ENCODE measurements around the gene MT1A. TPM values are rescaled to one million over a fixed set of nuclear protein-coding genes. Genes with fewer than 3 reads are reported as not detected.

MT1A gene
- total RNA-seq, 1 donor from 2014 or later: not detected

- Mint-ChIP-seq H3K4me1 (ENCODE audit: low read depth) (peaks cover 18% of the 10 kb centered on the region), H3K27me3 (ENCODE audit: low read depth) (peaks cover 70% of the 10 kb centered on the region), H3K27ac (ENCODE audit: unreplicated experiment) (no peak overlapping the region), H3K4me3 (ENCODE audit: unreplicated experiment) (peak overlapping the region; percentile 70), H3K9me3 (ENCODE audit: low read depth) (no peaks in the 10 kb centered on the region), H3K36me3 (ENCODE audit: low read depth) (peaks cover 2% of the 10 kb centered on the region)
- TF ChIP-seq, protein P1, sequence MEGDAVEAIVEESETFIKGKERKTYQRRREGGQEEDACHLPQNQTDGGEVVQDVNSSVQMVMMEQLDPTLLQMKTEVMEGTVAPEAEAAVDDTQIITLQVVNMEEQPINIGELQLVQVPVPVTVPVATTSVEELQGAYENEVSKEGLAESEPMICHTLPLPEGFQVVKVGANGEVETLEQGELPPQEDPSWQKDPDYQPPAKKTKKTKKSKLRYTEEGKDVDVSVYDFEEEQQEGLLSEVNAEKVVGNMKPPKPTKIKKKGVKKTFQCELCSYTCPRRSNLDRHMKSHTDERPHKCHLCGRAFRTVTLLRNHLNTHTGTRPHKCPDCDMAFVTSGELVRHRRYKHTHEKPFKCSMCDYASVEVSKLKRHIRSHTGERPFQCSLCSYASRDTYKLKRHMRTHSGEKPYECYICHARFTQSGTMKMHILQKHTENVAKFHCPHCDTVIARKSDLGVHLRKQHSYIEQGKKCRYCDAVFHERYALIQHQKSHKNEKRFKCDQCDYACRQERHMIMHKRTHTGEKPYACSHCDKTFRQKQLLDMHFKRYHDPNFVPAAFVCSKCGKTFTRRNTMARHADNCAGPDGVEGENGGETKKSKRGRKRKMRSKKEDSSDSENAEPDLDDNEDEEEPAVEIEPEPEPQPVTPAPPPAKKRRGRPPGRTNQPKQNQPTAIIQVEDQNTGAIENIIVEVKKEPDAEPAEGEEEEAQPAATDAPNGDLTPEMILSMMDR (IDR thresholded peaks at IDR 0.05): no peak
- DNase-seq (ENCODE audit: low spot score): no peak
These were observed 579 bp downstream of the MT1A start for GRCh38 chr16:56639045-56639444.

GRCh38 chr16:56640076-56640475, 1.6 kb downstream of the MT1A start:
- peaks cover 69% of the 10 kb centered on the region for H3K27me3 Mint-ChIP-seq (ENCODE audit: low read depth)
- H3K4me3 Mint-ChIP-seq (ENCODE audit: unreplicated experiment): no peak overlapping the region
- no peak for DNase-seq (ENCODE audit: low spot score)
- peaks cover 2% of the 10 kb centered on the region for H3K36me3 Mint-ChIP-seq (ENCODE audit: low read depth)
- TF ChIP-seq, protein P1 (IDR thresholded peaks at IDR 0.05): no peak
- H3K27ac Mint-ChIP-seq (ENCODE audit: unreplicated experiment): no peak overlapping the region
- peaks cover 14% of the 10 kb centered on the region for H3K4me1 Mint-ChIP-seq (ENCODE audit: low read depth)
- no peaks in the 10 kb centered on the region for H3K9me3 Mint-ChIP-seq (ENCODE audit: low read depth)

DNA sequence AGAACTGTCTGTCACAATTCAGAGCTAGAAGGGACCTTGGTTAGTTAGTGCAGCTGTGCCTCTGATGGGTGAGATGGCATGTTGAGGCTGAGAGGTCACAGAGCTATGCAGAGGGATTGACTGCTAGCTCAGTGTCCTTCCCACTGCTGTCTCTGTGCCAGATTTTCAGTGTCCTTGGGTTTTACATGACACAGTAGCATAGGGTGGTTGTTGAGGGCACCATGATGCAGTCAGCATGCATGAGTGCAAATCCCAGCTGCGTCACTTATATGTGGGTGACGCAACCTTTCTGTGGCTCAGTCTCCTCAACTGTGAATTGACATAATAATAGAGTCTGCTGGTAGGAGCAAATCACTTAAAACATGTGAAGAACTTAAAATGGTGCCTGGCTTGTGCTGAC, 2.7 kb downstream of the MT1A start:
- Mint-ChIP-seq H3K27ac (ENCODE audit: unreplicated experiment) (no peak overlapping the region), H3K36me3 (ENCODE audit: low read depth) (peaks cover 2% of the 10 kb centered on the region), H3K4me3 (ENCODE audit: unreplicated experiment) (no peak overlapping the region), H3K4me1 (ENCODE audit: low read depth) (peaks cover 13% of the 10 kb centered on the region), H3K27me3 (ENCODE audit: low read depth) (peaks cover 70% of the 10 kb centered on the region), H3K9me3 (ENCODE audit: low read depth) (no peaks in the 10 kb centered on the region)
- TF ChIP-seq, protein P1 (IDR thresholded peaks at IDR 0.05): no peak
- DNase-seq (ENCODE audit: low spot score): no peak

DNA sequence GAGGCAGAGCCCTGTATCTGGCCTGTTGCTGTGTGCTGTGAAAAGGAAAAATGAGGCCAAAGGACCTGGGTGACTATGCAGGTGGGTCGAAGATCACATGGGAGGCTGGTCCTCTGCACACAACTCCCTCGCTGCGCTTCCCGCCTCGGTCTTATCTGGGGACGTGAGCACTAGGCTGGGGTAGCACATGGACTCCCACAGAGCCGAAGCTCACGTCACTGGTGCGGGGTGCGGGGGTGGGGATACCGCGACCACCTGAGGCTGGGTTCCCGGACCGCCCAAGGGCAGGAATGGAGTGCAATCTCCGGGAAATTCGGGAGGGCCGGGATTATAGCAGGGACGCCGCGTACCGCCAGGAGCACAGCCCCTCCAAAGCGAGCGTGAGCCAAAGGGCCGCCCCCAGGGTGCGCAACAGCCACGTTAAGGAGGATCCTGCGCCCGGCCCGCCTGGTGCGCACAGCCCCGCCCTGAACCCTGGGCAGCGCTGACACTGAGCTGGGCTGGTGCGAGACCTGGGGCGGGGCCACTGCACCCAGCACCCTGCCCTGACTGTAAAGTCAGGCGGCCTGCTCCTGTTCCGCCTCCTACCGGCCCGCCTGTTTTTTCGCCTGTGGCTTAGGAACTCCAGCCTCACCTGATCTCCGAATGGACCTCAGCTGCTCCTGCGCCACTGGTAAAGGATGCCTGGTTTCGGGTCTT, 4.8 kb downstream of the MT1A start:
- Mint-ChIP-seq H3K27me3 (ENCODE audit: low read depth) (peaks cover 59% of the 10 kb centered on the region), H3K36me3 (ENCODE audit: low read depth) (peaks cover 2% of the 10 kb centered on the region), H3K4me1 (ENCODE audit: low read depth) (peaks cover 7% of the 10 kb centered on the region), H3K4me3 (ENCODE audit: unreplicated experiment) (peak overlapping the region; percentile 45), H3K27ac (ENCODE audit: unreplicated experiment) (no peak overlapping the region), H3K9me3 (ENCODE audit: low read depth) (no peaks in the 10 kb centered on the region)
- TF ChIP-seq, protein P1 (IDR thresholded peaks at IDR 0.05): peak; percentile 64
- DNase-seq (ENCODE audit: low spot score): peak; percentile 72

DNA sequence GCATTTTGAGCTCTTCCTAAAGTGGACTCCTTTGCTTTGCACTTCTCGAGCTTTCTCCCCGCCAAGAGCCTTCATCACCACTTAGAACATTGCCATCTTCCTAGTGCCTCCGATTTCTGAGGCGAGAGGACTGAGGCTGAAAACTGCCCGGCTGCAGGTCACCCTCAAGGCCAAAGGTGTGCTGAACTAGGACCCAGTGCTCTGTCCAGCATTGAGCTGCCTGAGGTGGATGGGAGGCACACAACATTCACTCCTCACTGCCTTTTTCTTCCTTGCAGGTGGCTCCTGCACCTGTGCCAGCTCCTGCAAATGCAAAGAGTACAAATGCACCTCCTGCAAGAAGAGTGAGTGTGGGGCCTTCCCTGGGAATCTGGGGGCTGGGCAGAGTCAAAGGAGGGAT, 5.4 kb downstream of the MT1A start:
- Mint-ChIP-seq H3K4me3 (ENCODE audit: unreplicated experiment) (peak overlapping the region; percentile 45), H3K4me1 (ENCODE audit: low read depth) (peaks cover 4% of the 10 kb centered on the region), H3K27me3 (ENCODE audit: low read depth) (peaks cover 59% of the 10 kb centered on the region), H3K27ac (ENCODE audit: unreplicated experiment) (no peak overlapping the region), H3K9me3 (ENCODE audit: low read depth) (no peaks in the 10 kb centered on the region), H3K36me3 (ENCODE audit: low read depth) (peaks cover 2% of the 10 kb centered on the region)
- DNase-seq (ENCODE audit: low spot score): peak; percentile 39
- TF ChIP-seq, protein P1 (IDR thresholded peaks at IDR 0.05): peak; percentile 25

Measured in chondrocyte (in vitro differentiated cells).